Neural cell (in vitro differentiated cells): ENCODE data around the gene ARHGEF37.

ENCODE experiments used
- EP300 ChIP-seq: fragments of 450-650 bp; conservative IDR thresholded peaks from 2 replicates; pipeline ENCODE4 v1.6.1; 2014; ENCODE audit warnings: antibody characterized with exemption, mild to moderate bottlenecking, moderate library complexity; ENCODE audit not compliant: poor library complexity, severe bottlenecking
- MXI1 ChIP-seq: fragments of 450-650 bp; conservative IDR thresholded peaks from 2 replicates; pipeline ENCODE4 v1.6.1; 2014; ENCODE audit warnings: antibody characterized with exemption, mild to moderate bottlenecking; ENCODE audit not compliant: poor library complexity, severe bottlenecking
- POLR2AphosphoS5 ChIP-seq: IDR thresholded peaks from 2 replicates; pipeline ENCODE4 v1.6.1; 2012
- SMC3 ChIP-seq: fragments of 450-650 bp; conservative IDR thresholded peaks from 2 replicates; pipeline ENCODE4 v1.6.1; 2014; ENCODE audit warnings: antibody characterized with exemption, mild to moderate bottlenecking, moderate library complexity; ENCODE audit not compliant: poor library complexity
- TF ChIP-seq, protein P1 (sequence below): fragments of 450-650 bp; IDR thresholded peaks from 2 replicates; pipeline ENCODE4 v1.5.1; 2014; ENCODE audit warnings: antibody characterized with exemption, mild to moderate bottlenecking, moderate library complexity; ENCODE audit not compliant: poor library complexity, severe bottlenecking
- TF ChIP-seq, protein P2 (sequence below): IDR thresholded peaks from 2 replicates; pipeline ENCODE4 v1.6.1; 2012; ENCODE audit warnings: borderline replicate concordance

DNA sequence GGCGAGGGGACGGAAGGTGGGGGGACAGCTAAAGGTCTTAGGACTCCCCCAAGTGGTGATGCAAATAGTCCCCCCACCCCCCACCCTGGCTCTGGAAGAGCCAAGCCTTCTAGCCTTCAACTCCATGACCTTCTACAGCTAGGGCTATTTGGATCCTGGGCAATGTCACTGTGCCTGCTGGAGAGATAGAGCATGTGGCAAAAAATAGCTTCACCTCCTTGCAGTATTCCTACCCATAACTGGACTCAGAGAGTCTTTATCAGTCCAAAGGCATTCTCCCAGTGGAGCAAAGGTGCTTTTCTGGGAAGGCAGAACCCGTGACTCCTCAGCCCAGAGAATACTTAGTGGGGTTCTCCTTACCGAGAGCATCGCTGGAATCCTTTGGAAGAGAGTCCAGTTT is 100.0 kb downstream of the ARHGEF37 start:
- TF ChIP-seq, protein P1, sequence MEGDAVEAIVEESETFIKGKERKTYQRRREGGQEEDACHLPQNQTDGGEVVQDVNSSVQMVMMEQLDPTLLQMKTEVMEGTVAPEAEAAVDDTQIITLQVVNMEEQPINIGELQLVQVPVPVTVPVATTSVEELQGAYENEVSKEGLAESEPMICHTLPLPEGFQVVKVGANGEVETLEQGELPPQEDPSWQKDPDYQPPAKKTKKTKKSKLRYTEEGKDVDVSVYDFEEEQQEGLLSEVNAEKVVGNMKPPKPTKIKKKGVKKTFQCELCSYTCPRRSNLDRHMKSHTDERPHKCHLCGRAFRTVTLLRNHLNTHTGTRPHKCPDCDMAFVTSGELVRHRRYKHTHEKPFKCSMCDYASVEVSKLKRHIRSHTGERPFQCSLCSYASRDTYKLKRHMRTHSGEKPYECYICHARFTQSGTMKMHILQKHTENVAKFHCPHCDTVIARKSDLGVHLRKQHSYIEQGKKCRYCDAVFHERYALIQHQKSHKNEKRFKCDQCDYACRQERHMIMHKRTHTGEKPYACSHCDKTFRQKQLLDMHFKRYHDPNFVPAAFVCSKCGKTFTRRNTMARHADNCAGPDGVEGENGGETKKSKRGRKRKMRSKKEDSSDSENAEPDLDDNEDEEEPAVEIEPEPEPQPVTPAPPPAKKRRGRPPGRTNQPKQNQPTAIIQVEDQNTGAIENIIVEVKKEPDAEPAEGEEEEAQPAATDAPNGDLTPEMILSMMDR, result no peak
- TF ChIP-seq, protein P2, sequence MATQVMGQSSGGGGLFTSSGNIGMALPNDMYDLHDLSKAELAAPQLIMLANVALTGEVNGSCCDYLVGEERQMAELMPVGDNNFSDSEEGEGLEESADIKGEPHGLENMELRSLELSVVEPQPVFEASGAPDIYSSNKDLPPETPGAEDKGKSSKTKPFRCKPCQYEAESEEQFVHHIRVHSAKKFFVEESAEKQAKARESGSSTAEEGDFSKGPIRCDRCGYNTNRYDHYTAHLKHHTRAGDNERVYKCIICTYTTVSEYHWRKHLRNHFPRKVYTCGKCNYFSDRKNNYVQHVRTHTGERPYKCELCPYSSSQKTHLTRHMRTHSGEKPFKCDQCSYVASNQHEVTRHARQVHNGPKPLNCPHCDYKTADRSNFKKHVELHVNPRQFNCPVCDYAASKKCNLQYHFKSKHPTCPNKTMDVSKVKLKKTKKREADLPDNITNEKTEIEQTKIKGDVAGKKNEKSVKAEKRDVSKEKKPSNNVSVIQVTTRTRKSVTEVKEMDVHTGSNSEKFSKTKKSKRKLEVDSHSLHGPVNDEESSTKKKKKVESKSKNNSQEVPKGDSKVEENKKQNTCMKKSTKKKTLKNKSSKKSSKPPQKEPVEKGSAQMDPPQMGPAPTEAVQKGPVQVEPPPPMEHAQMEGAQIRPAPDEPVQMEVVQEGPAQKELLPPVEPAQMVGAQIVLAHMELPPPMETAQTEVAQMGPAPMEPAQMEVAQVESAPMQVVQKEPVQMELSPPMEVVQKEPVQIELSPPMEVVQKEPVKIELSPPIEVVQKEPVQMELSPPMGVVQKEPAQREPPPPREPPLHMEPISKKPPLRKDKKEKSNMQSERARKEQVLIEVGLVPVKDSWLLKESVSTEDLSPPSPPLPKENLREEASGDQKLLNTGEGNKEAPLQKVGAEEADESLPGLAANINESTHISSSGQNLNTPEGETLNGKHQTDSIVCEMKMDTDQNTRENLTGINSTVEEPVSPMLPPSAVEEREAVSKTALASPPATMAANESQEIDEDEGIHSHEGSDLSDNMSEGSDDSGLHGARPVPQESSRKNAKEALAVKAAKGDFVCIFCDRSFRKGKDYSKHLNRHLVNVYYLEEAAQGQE, result no peak
- TF ChIP-seq EP300 (no peak), SMC3 (no peak), POLR2AphosphoS5 (no peak), MXI1 (no peak)
